GM23338 (cell line): ENCODE measurements around the gene MFRP. TPM values are rescaled to one million over a fixed set of nuclear protein-coding genes. Genes with fewer than 3 reads are reported as not detected.

Source experiments
- microRNA-seq: library from miRNA; unstranded; fragments of <30 nt; microRNA quantifications from one replicate; pipeline ENCODE4, GENCODE V29; 2017
- polyA plus RNA-seq: library from polyadenylated mRNA; unstranded; fragments of >200 nt; fragmentation: Nextera tagmentation; extraction: Ambion mirVana; gene quantifications from 2 replicates; pipeline ENCODE4 v1.2.1, GENCODE V29; 2016
- small RNA-seq: library from RNA; depleted of rRNA; stranded (forward); fragments of <200 nt; gene quantifications from one replicate; pipeline ENCODE3, GENCODE V24; 2014; ENCODE audit warnings: low replicate concordance
- total RNA-seq: library from RNA; depleted of rRNA; stranded (reverse); fragments of >200 nt; shearing (Covaris generic); gene quantifications from 2 replicates; pipeline ENCODE4 v1.2.3, GENCODE V29; 2014; rRNA removed

The MFRP gene
- total and polyA plus RNA-seq, 2 experiments from 2014 or later: 0.03 TPM; not detected in 1

Small RNA genes within 50 kb of the gene (microRNA-seq; reads per million reads assigned to microRNA genes)
- gene MIR6756: not detected

Small RNA genes within 50 kb of the gene (small RNA-seq; reads per million reads assigned to genes)
- gene RF01225: not detected
- gene RNU6-262P: not detected

Other genes starting within 250 kb of the MFRP start
- 36.4 and 37.2 TPM in 2 replicates for gene DPAGT1, start 244.9 kb downstream of the MFRP start, total RNA-seq
- 48.3 and 52.6 TPM in 2 replicates for gene DPAGT1, start 244.9 kb downstream of the MFRP start, polyA plus RNA-seq
- gene C2CD2L, start 239.4 kb downstream of the MFRP start, total RNA-seq: 2.3 and 4.4 TPM in 2 replicates
- 1.4 TPM in 2 replicates for gene C2CD2L, start 239.4 kb downstream of the MFRP start, polyA plus RNA-seq
- 29.2 and 29.6 TPM in 2 replicates for gene HINFP, start 225.1 kb downstream of the MFRP start, total RNA-seq
- 12.6 and 12.8 TPM in 2 replicates for gene HINFP, start 225.1 kb downstream of the MFRP start, polyA plus RNA-seq
- gene ABCG4, start 197.7 kb downstream of the MFRP start, total RNA-seq: 1.0 and 1.2 TPM in 2 replicates
- 0.58 and 0.94 TPM in 2 replicates for gene ABCG4, start 197.7 kb downstream of the MFRP start, polyA plus RNA-seq
- 13.8 and 14.2 TPM in 2 replicates for gene NLRX1, start 178.0 kb downstream of the MFRP start, total RNA-seq
- 2.8 and 3.4 TPM in 2 replicates for gene NLRX1, start 178.0 kb downstream of the MFRP start, polyA plus RNA-seq
- gene NHERF4, start 161.2 kb downstream of the MFRP start, total RNA-seq: not detected in 2 replicates
- gene NHERF4, start 161.2 kb downstream of the MFRP start, polyA plus RNA-seq: 0.15 TPM in 1 of 2 replicates, not detected in the other
- gene CBL, start 140.4 kb downstream of the MFRP start, total RNA-seq: 67.6 and 67.8 TPM in 2 replicates
- gene CBL, start 140.4 kb downstream of the MFRP start, polyA plus RNA-seq: 31.6 and 40.1 TPM in 2 replicates
- 79.5 and 139 TPM in 2 replicates for gene MCAM, start 29.6 kb downstream of the MFRP start, total RNA-seq
- gene MCAM, start 29.6 kb downstream of the MFRP start, polyA plus RNA-seq: 7.8 and 8.9 TPM in 2 replicates
- gene RNF26, start 12.2 kb downstream of the MFRP start, total RNA-seq: 53.6 and 58.3 TPM in 2 replicates
- gene RNF26, start 12.2 kb downstream of the MFRP start, polyA plus RNA-seq: 28.7 and 31.8 TPM in 2 replicates
- gene C1QTNF5, start 5.8 kb downstream of the MFRP start, total RNA-seq: 1.9 and 3.0 TPM in 2 replicates
- 1.8 and 1.9 TPM in 2 replicates for gene C1QTNF5, start 5.8 kb downstream of the MFRP start, polyA plus RNA-seq
- 4.9 and 6.6 TPM in 2 replicates for gene USP2, start 35.0 kb upstream of the MFRP start, total RNA-seq
- gene USP2, start 35.0 kb upstream of the MFRP start, polyA plus RNA-seq: 5.0 and 5.9 TPM in 2 replicates
- gene THY1, start 76.5 kb upstream of the MFRP start, total RNA-seq: 515 and 597 TPM in 2 replicates
- 461 and 490 TPM in 2 replicates for gene THY1, start 76.5 kb upstream of the MFRP start, polyA plus RNA-seq